ENCODE data around the gene OGFOD3.
A peak's percentile ranks its signal among the peaks of the same experiment; 100 is the strongest.
"Not testable (repeated sequence)": the region's sequence is repeated elsewhere in the genome, so short reads cannot be mapped to it uniquely, and the experiment has no call there.

OGFOD3 gene

DNA sequence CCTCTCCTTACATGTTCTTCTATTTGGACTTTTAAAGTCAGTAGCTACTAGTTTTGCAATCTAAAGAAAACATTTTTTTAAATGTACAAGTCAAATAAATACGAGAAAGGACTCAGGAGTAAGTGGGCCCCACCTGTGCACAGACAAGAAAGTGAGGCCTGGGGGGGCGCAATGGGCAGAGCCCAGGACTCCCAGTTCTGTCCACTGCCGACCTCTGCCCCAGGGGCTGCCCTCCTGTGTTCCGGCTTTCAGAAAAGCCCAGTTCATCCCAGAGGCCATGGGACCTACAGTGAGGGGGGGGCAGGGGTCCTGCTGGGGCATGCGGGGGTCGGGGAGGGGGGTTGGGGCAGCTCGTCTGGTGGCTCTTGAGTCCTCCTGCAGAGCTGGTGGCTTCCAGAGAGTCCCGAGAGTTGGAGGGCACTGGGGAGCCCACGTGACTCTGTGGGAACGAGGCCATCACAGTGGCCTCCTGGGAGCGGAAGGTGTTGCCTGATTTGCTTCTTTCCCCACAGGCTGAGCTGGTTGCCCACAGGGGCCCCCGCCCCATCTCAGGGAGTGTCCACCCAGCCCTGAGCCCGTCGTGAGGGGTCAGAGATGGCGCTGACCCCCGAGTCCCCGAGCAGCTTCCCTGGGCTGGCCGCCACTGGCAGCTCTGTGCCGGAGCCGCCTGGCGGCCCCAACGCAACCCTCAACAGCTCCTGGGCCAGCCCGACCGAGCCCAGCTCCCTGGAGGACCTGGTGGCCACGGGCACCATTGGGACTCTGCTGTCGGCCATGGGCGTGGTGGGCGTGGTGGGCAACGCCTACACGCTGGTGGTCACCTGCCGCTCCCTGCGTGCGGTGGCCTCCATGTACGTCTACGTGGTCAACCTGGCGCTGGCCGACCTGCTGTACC is 44.4 kb downstream of the OGFOD3 start:
- no peaks in the 10 kb centered on the region for H3K36me3 ChIP-seq (ENCODE audit: control insufficient read depth, insufficient read depth, low read length)
- TF ChIP-seq, protein P1, sequence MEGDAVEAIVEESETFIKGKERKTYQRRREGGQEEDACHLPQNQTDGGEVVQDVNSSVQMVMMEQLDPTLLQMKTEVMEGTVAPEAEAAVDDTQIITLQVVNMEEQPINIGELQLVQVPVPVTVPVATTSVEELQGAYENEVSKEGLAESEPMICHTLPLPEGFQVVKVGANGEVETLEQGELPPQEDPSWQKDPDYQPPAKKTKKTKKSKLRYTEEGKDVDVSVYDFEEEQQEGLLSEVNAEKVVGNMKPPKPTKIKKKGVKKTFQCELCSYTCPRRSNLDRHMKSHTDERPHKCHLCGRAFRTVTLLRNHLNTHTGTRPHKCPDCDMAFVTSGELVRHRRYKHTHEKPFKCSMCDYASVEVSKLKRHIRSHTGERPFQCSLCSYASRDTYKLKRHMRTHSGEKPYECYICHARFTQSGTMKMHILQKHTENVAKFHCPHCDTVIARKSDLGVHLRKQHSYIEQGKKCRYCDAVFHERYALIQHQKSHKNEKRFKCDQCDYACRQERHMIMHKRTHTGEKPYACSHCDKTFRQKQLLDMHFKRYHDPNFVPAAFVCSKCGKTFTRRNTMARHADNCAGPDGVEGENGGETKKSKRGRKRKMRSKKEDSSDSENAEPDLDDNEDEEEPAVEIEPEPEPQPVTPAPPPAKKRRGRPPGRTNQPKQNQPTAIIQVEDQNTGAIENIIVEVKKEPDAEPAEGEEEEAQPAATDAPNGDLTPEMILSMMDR (IDR thresholded peaks at IDR 0.05): no peak
- H3K9me3 ChIP-seq (ENCODE audit: control insufficient read depth, low read length): no peaks in the 10 kb centered on the region
- no peak overlapping the region for H2AFZ ChIP-seq
- H3K4me3 ChIP-seq (ENCODE audit: low read depth, low read length): no peak overlapping the region
- H3K79me2 ChIP-seq: no peaks in the 10 kb centered on the region
- peaks cover 6% of the 10 kb centered on the region for H3K4me1 ChIP-seq
- no peak overlapping the region for H3K27ac ChIP-seq
- H3K4me2 ChIP-seq (ENCODE audit: low read length): no peak overlapping the region
- peaks cover 16% of the 10 kb centered on the region for H3K27me3 ChIP-seq (ENCODE audit: control insufficient read depth, insufficient read depth, low read length)
- no peak overlapping the region for H3K9ac ChIP-seq

DNA sequence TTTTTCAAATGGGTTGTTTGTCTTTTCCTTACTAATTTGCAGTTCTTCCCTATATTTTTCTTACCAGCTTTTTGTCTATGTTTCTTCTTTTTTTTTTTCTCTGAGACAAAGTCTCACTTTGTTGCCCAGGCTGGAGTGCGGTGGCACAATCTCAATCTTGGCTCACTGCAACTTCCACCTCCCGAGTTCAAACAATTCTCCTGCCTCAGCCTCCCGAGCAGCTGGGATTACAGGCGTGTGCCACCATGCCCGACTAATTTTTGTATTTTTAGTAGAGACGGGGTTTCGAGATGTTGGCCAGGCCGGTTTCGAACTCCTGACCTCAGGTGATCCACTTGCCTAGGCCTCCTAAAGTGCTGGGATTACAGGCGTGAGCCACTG is 45.3 kb downstream of the OGFOD3 start:
- not testable (repeated sequence) for H3K9ac ChIP-seq; H3K4me3 ChIP-seq (ENCODE audit: low read depth, low read length); H3K4me1 ChIP-seq; H3K79me2 ChIP-seq; H3K27ac ChIP-seq; H3K36me3 ChIP-seq (ENCODE audit: control insufficient read depth, insufficient read depth, low read length); H3K4me2 ChIP-seq (ENCODE audit: low read length); H3K9me3 ChIP-seq (ENCODE audit: control insufficient read depth, low read length); H2AFZ ChIP-seq
- peaks cover 16% of the 10 kb centered on the region for H3K27me3 ChIP-seq (ENCODE audit: control insufficient read depth, insufficient read depth, low read length)

DNA sequence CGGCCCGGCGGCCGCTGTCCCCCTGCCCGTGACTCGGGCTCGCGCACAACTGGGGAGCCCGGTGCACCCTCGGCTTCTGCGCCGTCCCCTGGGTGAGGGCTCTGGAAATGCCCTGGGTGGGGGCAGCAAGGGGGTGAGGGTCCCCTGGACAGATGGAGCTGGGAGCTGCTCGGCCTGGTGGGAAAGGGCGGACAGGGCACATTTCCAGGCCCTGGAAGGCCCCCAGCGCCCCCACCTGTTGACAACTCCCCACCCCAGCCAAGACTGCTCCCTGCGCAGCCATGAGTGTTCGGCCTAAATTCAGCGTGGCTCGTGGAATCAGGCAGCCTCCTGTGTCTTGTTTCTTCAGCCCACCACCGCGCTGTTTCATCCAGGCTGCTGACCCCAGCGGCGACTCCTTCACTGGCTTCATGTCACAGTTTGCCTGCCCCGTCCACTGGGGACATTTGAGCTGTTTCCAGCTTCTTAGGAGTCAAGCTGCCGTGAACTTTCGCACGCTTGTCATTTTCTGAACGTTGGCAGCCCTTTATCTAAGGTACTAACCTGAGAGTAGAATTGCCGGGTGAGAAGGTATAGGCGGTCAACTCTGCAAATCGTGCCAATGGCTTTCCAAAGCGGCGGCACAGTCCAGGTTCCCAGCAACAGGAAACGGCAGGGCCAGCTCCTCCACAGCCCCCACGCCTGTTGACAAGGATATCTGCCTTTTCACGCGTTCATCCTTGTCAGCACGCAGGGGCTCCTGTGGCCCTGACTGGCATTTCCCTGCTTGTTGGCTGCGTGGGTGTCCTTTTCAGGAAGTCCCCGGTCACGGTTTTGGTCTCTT is 45.9 kb downstream of the OGFOD3 start:
- no peak overlapping the region for H3K4me2 ChIP-seq (ENCODE audit: low read length)
- H3K4me1 ChIP-seq: peaks cover 6% of the 10 kb centered on the region
- no peaks in the 10 kb centered on the region for H3K36me3 ChIP-seq (ENCODE audit: control insufficient read depth, insufficient read depth, low read length)
- H3K79me2 ChIP-seq: no peaks in the 10 kb centered on the region
- TF ChIP-seq, protein P1 (IDR thresholded peaks at IDR 0.05): no peak
- H3K27me3 ChIP-seq (ENCODE audit: control insufficient read depth, insufficient read depth, low read length): peaks cover 16% of the 10 kb centered on the region
- H3K27ac ChIP-seq: no peak overlapping the region
- H3K9ac ChIP-seq: no peak overlapping the region
- H2AFZ ChIP-seq: no peak overlapping the region
- no peak overlapping the region for H3K4me3 ChIP-seq (ENCODE audit: low read depth, low read length)
- H3K9me3 ChIP-seq (ENCODE audit: control insufficient read depth, low read length): no peaks in the 10 kb centered on the region

DNA sequence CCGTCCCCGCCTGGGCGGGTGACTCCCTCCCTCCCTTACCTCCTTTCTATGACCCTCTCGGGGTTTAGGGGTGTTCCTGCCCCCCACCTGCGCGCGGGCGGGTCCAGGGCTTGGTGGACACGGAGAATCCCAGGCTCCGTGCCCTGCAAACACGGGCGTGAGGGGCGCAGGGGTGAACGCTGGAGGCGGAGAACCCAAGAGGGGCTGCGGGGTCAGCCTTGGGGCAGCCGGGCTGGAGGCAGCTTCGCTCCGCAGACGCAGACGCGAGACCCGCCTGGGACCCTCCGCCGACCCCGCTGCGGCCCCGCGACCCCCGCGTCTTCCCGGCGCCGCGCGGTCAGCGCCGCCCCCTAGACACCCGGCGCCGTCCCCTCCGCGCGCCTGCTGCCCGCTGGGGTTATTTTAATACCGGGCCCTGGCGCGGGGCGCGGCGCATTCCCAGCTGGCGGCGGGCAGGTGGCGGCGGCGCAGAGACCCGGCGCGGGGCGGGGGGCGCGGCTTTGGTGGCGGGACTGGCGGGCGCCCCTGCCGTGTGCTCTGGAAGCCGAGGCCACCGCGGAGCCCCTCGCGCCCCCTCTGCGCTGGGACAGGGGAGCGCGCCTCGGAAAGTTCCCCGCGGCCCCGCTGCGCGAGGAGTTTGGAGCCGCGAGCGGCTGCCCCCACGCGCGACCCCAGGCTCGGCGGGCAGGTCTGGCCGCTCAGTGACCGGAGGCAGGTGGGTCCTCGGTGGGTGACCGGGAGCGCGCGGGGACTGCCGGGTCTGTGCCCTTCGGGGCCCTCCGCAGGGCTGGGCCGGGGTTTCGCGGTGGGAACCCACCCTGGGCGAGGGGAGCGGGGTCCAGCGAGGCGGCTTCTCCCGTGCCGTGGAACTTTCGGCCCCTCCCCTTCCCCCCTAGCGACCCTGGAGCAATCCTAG is 46.8 kb downstream of the OGFOD3 start, which contains the start of gene UTS2R:
Gene UTS2R (plus strand): TSS at position 433 of the 916 bp plus-strand sequence. CDS start 2,560 bp downstream, outside the sequence.
- Histone ChIP-seq H3K4me1 (peaks cover 6% of the 10 kb centered on the region), H3K9me3 (ENCODE audit: control insufficient read depth, low read length) (no peaks in the 10 kb centered on the region), H3K4me2 (ENCODE audit: low read length) (peak within 1 kb of the TSS; percentile 52), H3K36me3 (ENCODE audit: control insufficient read depth, insufficient read depth, low read length) (no peaks in the 10 kb centered on the region), H3K27ac (no peak within 1 kb of the TSS), H3K79me2 (no peaks in the 10 kb centered on the region), H3K27me3 (ENCODE audit: control insufficient read depth, insufficient read depth, low read length) (peaks cover 16% of the 10 kb centered on the region), H3K4me3 (ENCODE audit: low read depth, low read length) (peak within 1 kb of the TSS; percentile 22), H3K9ac (no peak within 1 kb of the TSS), H2AFZ (peak within 1 kb of the TSS; percentile 45)
- TF ChIP-seq, protein P1 (IDR thresholded peaks at IDR 0.05): no peak

Data from parathyroid adenoma (tissue), 2 donors.